ENCODE measurements around the gene ANKRD10.
"Not testable (repeated sequence)": the region's sequence is repeated elsewhere in the genome, so short reads cannot be mapped to it uniquely, and the experiment has no call there.

DNA sequence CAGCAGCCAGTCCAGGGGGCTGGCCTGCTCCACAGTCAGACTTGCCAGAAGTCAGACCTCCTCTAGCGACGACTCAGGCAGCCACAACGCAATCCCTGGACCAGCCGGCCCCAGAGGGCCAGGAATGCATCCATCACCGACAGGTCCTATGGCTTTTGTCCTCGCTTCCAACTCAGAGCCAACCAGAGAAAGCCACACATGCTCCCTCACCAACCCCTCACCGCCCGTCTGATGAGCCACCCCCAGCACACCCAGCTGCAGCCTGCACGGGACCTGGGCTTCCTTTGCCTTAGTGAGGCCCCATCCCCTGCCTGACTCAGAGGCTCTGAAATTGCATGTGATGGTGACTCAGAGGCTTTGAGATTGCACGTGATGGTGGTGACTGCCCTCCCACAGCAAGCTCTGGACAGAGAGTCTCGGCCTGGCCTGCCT is 40.2 kb upstream of the ANKRD10 start:
- not testable (repeated sequence) for TF ChIP-seq POLR2AphosphoS5 (IDR thresholded peaks at IDR 0.05; ENCODE audit: low read depth); SPI1 (IDR thresholded peaks at IDR 0.05; ENCODE audit: borderline replicate concordance, low read depth); GABPA (IDR thresholded peaks at IDR 0.05; ENCODE audit: low read depth)
- TF ChIP-seq, protein P1, sequence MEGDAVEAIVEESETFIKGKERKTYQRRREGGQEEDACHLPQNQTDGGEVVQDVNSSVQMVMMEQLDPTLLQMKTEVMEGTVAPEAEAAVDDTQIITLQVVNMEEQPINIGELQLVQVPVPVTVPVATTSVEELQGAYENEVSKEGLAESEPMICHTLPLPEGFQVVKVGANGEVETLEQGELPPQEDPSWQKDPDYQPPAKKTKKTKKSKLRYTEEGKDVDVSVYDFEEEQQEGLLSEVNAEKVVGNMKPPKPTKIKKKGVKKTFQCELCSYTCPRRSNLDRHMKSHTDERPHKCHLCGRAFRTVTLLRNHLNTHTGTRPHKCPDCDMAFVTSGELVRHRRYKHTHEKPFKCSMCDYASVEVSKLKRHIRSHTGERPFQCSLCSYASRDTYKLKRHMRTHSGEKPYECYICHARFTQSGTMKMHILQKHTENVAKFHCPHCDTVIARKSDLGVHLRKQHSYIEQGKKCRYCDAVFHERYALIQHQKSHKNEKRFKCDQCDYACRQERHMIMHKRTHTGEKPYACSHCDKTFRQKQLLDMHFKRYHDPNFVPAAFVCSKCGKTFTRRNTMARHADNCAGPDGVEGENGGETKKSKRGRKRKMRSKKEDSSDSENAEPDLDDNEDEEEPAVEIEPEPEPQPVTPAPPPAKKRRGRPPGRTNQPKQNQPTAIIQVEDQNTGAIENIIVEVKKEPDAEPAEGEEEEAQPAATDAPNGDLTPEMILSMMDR (IDR thresholded peaks at IDR 0.05; ENCODE audit: insufficient read depth, low read length) = not testable (repeated sequence)
- TF ChIP-seq, protein P2, sequence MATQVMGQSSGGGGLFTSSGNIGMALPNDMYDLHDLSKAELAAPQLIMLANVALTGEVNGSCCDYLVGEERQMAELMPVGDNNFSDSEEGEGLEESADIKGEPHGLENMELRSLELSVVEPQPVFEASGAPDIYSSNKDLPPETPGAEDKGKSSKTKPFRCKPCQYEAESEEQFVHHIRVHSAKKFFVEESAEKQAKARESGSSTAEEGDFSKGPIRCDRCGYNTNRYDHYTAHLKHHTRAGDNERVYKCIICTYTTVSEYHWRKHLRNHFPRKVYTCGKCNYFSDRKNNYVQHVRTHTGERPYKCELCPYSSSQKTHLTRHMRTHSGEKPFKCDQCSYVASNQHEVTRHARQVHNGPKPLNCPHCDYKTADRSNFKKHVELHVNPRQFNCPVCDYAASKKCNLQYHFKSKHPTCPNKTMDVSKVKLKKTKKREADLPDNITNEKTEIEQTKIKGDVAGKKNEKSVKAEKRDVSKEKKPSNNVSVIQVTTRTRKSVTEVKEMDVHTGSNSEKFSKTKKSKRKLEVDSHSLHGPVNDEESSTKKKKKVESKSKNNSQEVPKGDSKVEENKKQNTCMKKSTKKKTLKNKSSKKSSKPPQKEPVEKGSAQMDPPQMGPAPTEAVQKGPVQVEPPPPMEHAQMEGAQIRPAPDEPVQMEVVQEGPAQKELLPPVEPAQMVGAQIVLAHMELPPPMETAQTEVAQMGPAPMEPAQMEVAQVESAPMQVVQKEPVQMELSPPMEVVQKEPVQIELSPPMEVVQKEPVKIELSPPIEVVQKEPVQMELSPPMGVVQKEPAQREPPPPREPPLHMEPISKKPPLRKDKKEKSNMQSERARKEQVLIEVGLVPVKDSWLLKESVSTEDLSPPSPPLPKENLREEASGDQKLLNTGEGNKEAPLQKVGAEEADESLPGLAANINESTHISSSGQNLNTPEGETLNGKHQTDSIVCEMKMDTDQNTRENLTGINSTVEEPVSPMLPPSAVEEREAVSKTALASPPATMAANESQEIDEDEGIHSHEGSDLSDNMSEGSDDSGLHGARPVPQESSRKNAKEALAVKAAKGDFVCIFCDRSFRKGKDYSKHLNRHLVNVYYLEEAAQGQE (IDR thresholded peaks at IDR 0.05; ENCODE audit: insufficient replicate concordance, low read depth) = not testable (repeated sequence)

Measured in HL-60 (cell line).